HepG2 (cell line): ENCODE measurements around the gene ARMC10. TPM values are rescaled to one million over a fixed set of nuclear protein-coding genes. Genes with fewer than 3 reads are reported as not detected.
"Not testable (repeated sequence)": the region's sequence is repeated elsewhere in the genome, so short reads cannot be mapped to it uniquely, and the experiment has no call there.

Experiments used
- ATAC-seq: fragments of 200-7000 bp; cut with Tn5 transposase; 3 replicates; pipeline ENCODE4 v1.9.1; 2020; ENCODE audit warnings: mild to moderate bottlenecking, moderate library complexity
- BruUV-seq: library from RNA; stranded (reverse); fragments of 400-500 nt; replicated peaks from 2 replicates; lab custom pipeline; 2021; lab: Mats Ljungman, UMichigan
- CTCF ChIA-PET: fragments of 300-600 bp; formaldehyde crosslinking; extraction: SDS; loops from one replicate; lab custom pipeline; 2021; ENCODE audit warnings: low total read pairs, inconsistent platforms, low intra/inter-chr PET ratio; lab: Yijun Ruan, JAX
- POLR2A ChIA-PET: fragments of 350-600 bp; sonication (Branson Sonifier 250); formaldehyde crosslinking; loops from one replicate; lab custom pipeline; 2020; ENCODE audit warnings: antibody characterized with exemption, inconsistent platforms; lab: Yijun Ruan, JAX
- DNase-seq: peaks from one replicate; pipeline ENCODE4 v3.0.0-alpha.2; 2015; ENCODE audit warnings: low spot score
- FAIRE-seq: peaks from 3 replicates; lab custom pipeline; 2011; peaks lifted over from hg19 to GRCh38; lab: Jason Lieb, UNC
- H2AFZ ChIP-seq: one replicate; pipeline ENCODE4 v1.6.1; 2011; ENCODE audit warnings: low read length, inconsistent platforms
- H3K27ac ChIP-seq: fragments of 300-600 bp; 3 replicates; pipeline ENCODE4 v1.8.0; 2011; ENCODE audit warnings: mixed run types, mild to moderate bottlenecking, mixed read lengths, low read length, inconsistent platforms; ENCODE audit not compliant: insufficient read depth; ENCODE audit errors: extremely low read length
- H3K27me3 ChIP-seq, 2 experiments: fragments of 200-600 bp in 1 of 2; 2 replicates in 1 of 2; 3 replicates in 1 of 2; pipeline versions ENCODE4 v1.6.0 to v1.8.0; 2011; ENCODE audit warnings: low read length in 2 of 2, mild to moderate bottlenecking in 2 of 2, moderate library complexity in 2 of 2, inconsistent platforms in 1 of 2; ENCODE audit not compliant: insufficient read depth in 2 of 2, control insufficient read depth in 1 of 2
- H3K36me3 ChIP-seq, 2 experiments: fragments of 200-600 bp in 1 of 2; replicated peaks in 1 of 2; 2 replicates in 1 of 2; 3 replicates in 1 of 2; pipeline versions ENCODE4 v1.5.1 to v1.8.0; 2011; ENCODE audit warnings: low read length in 2 of 2, inconsistent platforms in 1 of 2; ENCODE audit not compliant: insufficient read depth in 2 of 2, control insufficient read depth in 1 of 2
- H3K4me1 ChIP-seq: 2 replicates; pipeline ENCODE4 v1.5.1; 2012; ENCODE audit warnings: low read length, inconsistent platforms; ENCODE audit not compliant: insufficient read depth
- H3K4me2 ChIP-seq: 2 replicates; pipeline ENCODE4 v1.6.0; 2011; ENCODE audit warnings: low read depth, low read length, inconsistent platforms
- H3K4me3 ChIP-seq, 3 experiments: fragments of 200-600 bp in 1 of 3; sonication (generic), shearing (Covaris generic) in 1 of 3; replicated peaks in 1 of 3; 2 replicates each; pipeline ENCODE4 v1.5.1; 2011 to 2016; ENCODE audit warnings: low read length in 3 of 3, inconsistent platforms in 2 of 3, low read depth in 2 of 3, mild to moderate bottlenecking in 2 of 3, control low read depth in 1 of 3, mixed read lengths in 1 of 3; ENCODE audit not compliant: insufficient read depth in 1 of 3
- H3K79me2 ChIP-seq: one replicate; pipeline ENCODE4 v1.6.1; 2011; ENCODE audit warnings: low read length, inconsistent platforms; ENCODE audit not compliant: insufficient read depth
- H3K9ac ChIP-seq: 2 replicates; pipeline ENCODE4 v1.6.0; 2011; ENCODE audit warnings: mild to moderate bottlenecking, low read depth, low read length, inconsistent platforms; ENCODE audit not compliant: insufficient read depth
- H3K9me3 ChIP-seq: 2 replicates; pipeline ENCODE4 v1.5.1; 2012; ENCODE audit warnings: mild to moderate bottlenecking, low read length
- H4K20me1 ChIP-seq: 2 replicates; pipeline ENCODE4 v1.6.0; 2011; ENCODE audit warnings: inconsistent platforms, mild to moderate bottlenecking, low read length, moderate library complexity; ENCODE audit not compliant: insufficient read depth
- DPF2 ChIP-seq: sonication (generic); formaldehyde crosslinking; IDR thresholded peaks from 2 replicates; pipeline ENCODE4 v1.4.0; 2020; ENCODE audit warnings: mild to moderate bottlenecking, low read depth, missing genetic modification reagents, borderline replicate concordance
- MEF2D ChIP-seq: sonication (generic); formaldehyde crosslinking; IDR thresholded peaks from 2 replicates; pipeline ENCODE4 v1.5.1; 2020; ENCODE audit warnings: mild to moderate bottlenecking, missing genetic modification reagents
- NCOA2 ChIP-seq: sonication (generic); formaldehyde crosslinking; IDR thresholded peaks from 2 replicates; pipeline ENCODE4 v1.8.0; 2022; ENCODE audit warnings: inconsistent platforms
- THAP9 ChIP-seq: sonication (generic); formaldehyde crosslinking; IDR thresholded peaks from 2 replicates; pipeline ENCODE4; 2020; ENCODE audit warnings: missing genetic modification reagents, mild to moderate bottlenecking, borderline replicate concordance
- ZNF292 ChIP-seq: sonication (generic); formaldehyde crosslinking; IDR thresholded peaks from 2 replicates; pipeline ENCODE4 v1.8.1; 2022; ENCODE audit warnings: mild to moderate bottlenecking, low read depth, missing genetic modification reagents, borderline replicate concordance
- WGBS: methylation state at CpG from one replicate; pipeline ENCODE4 v1.1.6; 2017; ENCODE audit warnings: low lambda C conversion rate; 5-methylcytosine and 5-hydroxymethylcytosine counted together
- in situ Hi-C: cut with HindIII; loops from 2 replicates; pipeline ENCODE4 v1.10.0; 2017; ENCODE audit warnings: low pct_unique_long_range_greater_than_20kb; ENCODE audit not compliant: extremely low pct_ligation_motif_present
- intact Hi-C: fragments of 100-400 bp; cut with micrococcal nuclease; formaldehyde crosslinking; loops from one replicate; pipeline ENCODE4 v1.10.0; 2022; ENCODE audit not compliant: unreplicated experiment
- polyA plus RNA-seq, 8 experiments: library from polyadenylated mRNA; depleted of rRNA in 3 of 8; stranded (reverse) in 7 of 8; unstranded in 1 of 8; fragments of >200 nt; fragmentation: Illumina TruSeq in 4 of 8; extraction: Trizol in 4 of 8; gene quantifications; 2 replicates each; pipeline versions ENCODE4 v1.2.1 to v1.2.3, GENCODE V29; 2011 to 2016; ENCODE audit warnings: low read depth in 4 of 8, missing spikeins in 1 of 8, mixed read lengths in 1 of 8; ENCODE audit not compliant: insufficient read depth in 1 of 8
- total RNA-seq, 5 experiments: library from RNA; depleted of rRNA; stranded (reverse); fragments of >200 nt; fragmentation: Illumina TruSeq; extraction: Trizol; gene quantifications; 2 replicates each; pipeline ENCODE4 v1.2.3, GENCODE V29; 2016; ENCODE audit warnings: low read depth in 1 of 5

The ARMC10 gene
- total and polyA plus RNA-seq, 2 of the 13 experiments (the other 11 are each of a cell fraction or from before 2014, with no cell fraction given) = 11.3 to 23.7 TPM

- TF ChIP-seq DPF2 (CRISPR knock-in tag) (peak; percentile 46; the same call in 1 of the 2 replicates), ZNF292 (CRISPR knock-in tag) (peak; percentile 99), THAP9 (CRISPR knock-in tag) (peak; percentile 81; the same call in 1 of the 2 replicates), NCOA2 (CRISPR knock-in tag) (0 out of 2 replicates have a peak, but pooled peaks have one; percentile 13), MEF2D (CRISPR knock-in tag) (peak; percentile 36; the same call in 1 of the 2 replicates)
- TF ChIP-seq, all 625 proteins: peak for 126; not testable (repeated sequence) for 499
Observed at GRCh38 chr7:103037823-103038739, 36.9 kb upstream of the ARMC10 start (continued).

- DNase-seq, H3K36me3 ChIP-seq, BruUV-seq, in situ Hi-C loops, H3K4me2 ChIP-seq, H3K4me3 ChIP-seq, ATAC-seq, H3K27ac ChIP-seq, CTCF ChIA-PET, H3K27me3 ChIP-seq, H2AFZ ChIP-seq, H4K20me1 ChIP-seq, FAIRE-seq, H3K9ac ChIP-seq, POLR2A ChIA-PET, H3K79me2 ChIP-seq, H3K9me3 ChIP-seq, intact Hi-C loops: not testable (repeated sequence)
- WGBS = 4% methylated on average over 1 of the region's 1 CpG
- H3K4me1 ChIP-seq = peaks cover 17% of the 10 kb centered on the region
Observed at GRCh38 chr7:103041815-103042214, 33.1 kb upstream of the ARMC10 start.
